GM18873 (cell line): ENCODE data around the gene NKX2-8.
"Not testable (repeated sequence)": the region's sequence is repeated elsewhere in the genome, so short reads cannot be mapped to it uniquely, and the experiment has no call there.

ENCODE experiments used
- ATAC-seq: cut with Tn5 transposase; IDR thresholded peaks from one replicate; pipeline ENCODE4 v1.9.1; 2021; ENCODE audit warnings: mild to moderate bottlenecking, moderate library complexity, moderate number of reproducible peaks; ENCODE audit not compliant: unreplicated experiment, low FRiP score

Gene NKX2-8

DNA sequence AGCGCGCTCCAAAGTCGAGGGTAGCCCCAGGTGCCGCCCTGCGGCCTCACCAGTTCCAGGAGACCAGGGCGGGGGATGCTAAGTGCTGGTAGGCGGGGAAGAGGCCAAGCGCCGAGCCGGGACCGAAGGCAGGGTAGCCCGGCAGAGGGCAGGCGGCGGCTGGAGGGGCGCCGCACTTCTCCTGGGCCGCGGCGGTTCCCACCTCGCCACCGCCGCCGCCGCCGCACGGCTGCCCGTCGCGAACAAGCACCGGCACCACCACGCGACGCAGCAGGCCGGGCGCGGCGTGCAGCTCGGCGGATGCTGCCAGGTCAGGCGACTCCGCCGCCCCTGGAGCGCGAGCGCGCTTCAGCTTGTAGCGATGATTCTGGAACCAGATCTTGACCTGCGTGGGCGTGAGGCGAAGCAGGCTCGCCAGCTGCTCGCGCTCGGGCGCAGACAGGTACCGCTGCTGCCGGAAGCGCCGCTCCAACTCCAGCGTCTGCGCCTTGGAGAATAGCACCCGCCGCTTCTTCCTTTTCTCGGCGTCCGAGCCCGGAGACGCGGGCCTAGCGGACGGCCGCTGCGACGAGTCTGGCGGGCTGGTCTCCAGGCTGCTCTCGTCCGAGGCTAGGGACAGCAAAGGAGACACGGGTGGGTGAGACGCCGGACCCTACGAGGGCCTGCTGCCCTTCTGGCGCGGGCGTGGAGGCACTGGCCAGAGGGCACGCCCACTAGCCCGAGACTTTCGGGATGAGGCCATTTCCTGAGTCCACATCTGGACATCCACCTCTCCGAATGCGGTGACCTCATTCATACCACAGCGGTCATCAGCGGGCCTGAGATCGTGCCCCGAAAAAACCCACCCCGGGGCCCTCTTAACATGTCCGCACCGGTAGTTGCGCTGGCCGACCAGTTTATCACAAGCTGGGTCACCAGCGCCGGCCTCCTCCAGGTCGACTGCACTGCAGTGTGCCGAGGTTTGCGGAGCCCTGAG lies 1.3 kb downstream of the NKX2-8 start:
- ATAC-seq = no peak

DNA sequence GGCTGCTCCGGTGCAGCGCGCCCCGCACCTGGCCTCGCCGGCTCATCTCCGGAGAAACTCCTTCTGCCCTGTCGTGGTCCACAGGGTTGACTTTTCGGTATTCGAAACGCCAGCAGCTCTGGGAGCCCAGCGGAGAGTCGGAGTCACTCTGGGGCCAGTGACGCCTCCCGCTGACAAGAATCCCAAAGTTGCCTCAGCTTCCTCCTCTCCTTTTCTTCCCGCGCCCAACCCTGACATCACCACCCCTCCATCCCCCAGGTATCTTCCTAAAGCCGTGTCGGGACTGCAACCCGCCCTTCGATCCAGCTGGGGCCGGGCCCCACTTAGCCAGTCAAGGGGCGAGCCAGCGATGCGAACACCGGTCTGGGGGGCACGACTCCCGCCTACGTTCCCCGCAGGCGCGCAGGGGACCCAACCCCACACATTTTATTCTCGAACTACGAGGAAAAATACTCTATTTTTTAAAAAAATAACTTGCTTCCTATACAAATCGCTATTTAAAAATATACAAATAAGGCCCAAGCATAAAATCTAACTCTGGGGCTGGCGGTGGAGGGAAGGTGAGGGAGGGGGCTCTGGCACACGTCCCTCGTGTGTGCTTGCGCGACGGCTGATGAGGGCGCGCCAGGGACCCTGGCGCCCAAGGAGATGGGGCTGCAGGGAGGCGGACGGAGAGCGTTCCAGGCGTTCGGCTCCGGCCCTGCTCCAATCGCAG lies 2.1 kb downstream of the NKX2-8 start:
- ATAC-seq = no peak

GRCh38 chr14:36579573-36580140 lies 2.8 kb downstream of the NKX2-8 start:
- no peak for ATAC-seq

DNA sequence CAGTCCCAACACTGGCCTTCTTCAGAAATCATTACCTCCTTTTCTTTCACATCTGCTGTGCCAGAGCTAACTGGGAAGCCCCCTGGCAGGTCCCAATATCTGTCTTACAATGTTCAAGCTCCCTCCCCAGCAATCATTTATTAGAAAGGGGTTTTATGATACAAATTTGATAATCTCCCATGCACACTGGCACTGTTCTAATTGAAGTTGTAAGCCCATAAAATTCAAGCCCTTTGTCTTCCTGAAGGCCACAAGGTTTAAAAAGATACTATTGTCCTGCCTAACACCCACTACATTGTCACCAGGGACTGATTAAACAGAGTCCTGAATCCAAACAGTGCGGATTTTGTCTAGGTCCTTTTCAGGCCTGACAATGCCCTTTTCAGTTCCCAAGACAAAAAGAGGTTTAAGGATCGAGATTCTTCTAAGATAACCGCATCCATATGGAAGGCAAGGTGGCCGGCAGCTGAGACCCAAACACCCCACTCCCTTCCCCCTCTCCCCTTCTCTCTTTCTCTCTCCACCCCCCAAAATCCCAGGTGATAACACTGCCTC lies 3.3 kb downstream of the NKX2-8 start:
- ATAC-seq = no peak

- no peak for ATAC-seq
These were observed 12.3 kb downstream of the NKX2-8 start for GRCh38 chr14:36570065-36570464.

DNA sequence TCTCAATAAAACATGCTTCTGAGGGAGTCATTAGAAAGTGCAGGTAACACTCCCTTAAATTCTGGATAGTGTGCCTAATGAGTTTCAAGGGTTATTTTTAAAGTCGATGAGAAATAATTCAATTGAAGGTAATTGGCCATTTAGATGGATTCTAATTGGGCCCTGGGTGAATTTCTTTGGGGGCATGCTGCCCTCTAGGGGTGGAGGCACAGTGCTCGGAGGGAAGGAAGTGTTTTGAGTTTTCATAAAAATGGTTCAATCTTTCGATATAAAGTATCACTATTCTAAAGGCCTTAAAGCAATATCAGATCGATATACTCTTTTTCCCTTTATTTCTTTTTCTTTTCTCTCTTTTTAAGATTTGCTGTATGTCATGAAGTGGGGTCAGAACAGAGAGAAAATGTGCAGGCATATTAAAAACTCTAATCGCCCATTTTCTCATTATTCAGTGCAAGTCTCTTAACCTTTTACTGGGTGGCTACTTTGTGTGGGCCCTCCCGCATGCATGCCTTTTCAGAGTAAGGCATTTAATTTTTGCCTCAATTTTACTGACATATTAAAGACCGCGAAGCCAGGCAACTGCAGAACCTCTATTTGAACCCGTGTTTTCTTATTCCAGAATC lies 25.5 kb downstream of the NKX2-8 start:
- no peak for ATAC-seq

DNA sequence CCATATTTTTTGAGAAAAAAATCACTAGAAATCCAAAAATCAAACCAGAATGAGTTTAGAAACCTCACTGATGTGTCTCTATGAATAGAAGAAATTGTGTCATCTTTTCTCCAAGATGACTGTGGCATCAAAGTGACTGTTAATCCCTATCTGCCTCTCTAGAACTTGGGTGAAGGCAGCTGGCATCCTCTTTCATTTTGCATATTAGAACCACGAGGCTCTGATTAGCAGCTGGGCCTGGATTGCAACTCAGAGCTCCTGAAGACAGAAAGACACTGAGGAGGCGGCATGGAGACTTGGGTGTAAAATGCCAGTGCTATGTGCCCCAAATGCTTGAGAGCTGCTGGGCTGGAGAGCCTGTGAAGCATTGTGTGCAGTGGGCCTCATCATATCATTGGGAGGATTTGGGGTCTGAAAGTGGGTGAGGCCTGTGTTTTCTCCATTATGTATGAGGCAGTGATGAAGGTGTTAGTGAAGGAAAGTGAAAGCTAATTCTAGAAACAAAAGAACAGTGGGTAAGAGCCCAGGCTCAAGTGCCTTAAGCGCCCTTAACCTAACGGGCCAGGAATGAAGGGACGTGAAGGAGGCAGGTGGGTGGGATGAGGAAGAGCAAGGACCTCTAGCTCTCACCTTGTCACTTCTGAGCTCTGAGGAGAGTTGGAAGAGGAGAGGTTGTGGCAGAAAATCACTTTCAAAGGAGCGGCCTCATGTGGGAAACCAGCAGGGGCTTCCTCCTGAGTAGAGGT lies 26.2 kb downstream of the NKX2-8 start:
- no peak for ATAC-seq

DNA sequence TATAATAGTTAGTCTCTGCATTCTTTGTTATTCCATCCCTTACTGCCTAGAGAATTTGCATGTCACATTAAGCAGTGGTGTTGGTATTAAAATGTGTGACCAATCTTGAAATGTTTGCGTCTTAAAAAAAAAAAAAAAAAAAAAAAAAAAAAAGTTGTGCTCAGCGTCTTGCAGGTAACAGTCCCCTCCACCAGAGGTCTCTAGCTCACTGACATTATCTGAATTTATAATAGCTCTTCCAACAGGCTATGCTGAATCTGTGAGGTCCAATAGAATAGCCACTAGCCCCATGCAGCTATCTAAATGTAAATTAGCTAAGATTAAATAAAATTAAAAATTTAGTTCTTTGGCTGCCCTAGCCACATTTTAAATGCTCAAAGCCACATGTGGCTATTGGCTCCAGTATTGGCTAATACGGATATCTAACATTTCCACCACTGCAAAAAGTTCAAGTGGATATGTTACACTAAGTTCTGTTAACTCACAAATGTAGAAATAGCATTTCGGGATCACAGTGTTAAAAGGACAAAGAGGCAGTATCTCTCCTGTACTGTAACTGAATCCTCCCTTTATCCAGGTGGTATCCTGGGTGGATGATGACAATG lies 28.7 kb downstream of the NKX2-8 start:
- ATAC-seq = no peak

GRCh38 chr14:36550899-36551298 lies 31.5 kb downstream of the NKX2-8 start:
- ATAC-seq = no peak

- ATAC-seq = not testable (repeated sequence)
These were observed 38.1 kb downstream of the NKX2-8 start for GRCh38 chr14:36544280-36544679.

DNA sequence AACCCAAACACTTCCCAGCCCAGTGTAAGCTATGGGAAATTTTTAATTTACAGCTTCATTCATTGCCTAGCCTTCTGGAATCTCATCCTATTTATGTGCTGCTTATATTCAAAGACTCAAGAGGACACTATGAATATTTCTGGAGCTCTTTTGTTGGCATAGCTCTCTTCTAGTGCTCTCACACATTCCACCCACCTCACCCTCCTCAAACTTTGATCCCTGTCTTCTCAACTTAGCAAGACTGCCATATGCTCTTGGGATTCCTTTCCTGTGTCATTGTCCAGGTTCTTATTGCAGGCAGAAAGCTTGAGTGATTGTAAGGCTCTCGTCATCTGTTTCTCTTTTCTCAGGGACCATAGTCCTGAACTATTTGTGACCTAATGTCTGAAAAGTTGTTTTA lies 44.4 kb downstream of the NKX2-8 start:
- no peak for ATAC-seq
